ENCODE data around the gene CTIF. TPM values are rescaled to one million over a fixed set of nuclear protein-coding genes. Genes with fewer than 3 reads are reported as not detected.

CTIF gene
- total and polyA plus RNA-seq, 12 donors, result 20.5 to 159 (median 57.0) TPM

GRCh38 chr18:48555465-48555995 lies 16.7 kb downstream of the CTIF start:
- DNase-seq, result no peak
- TF ChIP-seq CTCF (IDR thresholded peaks at IDR 0.05) (no peak), POLR2A (IDR thresholded peaks at IDR 0.05) (no peak)
- H3K4me1 ChIP-seq (replicated peaks in 1 of 2), result no peaks in the 10 kb centered on the region
- no peaks in the 10 kb centered on the region for H3K27me3 ChIP-seq
- H3K27ac ChIP-seq, result no peak overlapping the region
- no peaks in the 10 kb centered on the region for H3K36me3 ChIP-seq (replicated peaks in 1 of 2)
- intact Hi-C loops (cut with DNase I), result no loop called here
- H3K4me3 ChIP-seq, result no peak overlapping the region
- no peaks in the 10 kb centered on the region for H3K9me3 ChIP-seq (replicated peaks in 1 of 3)

GRCh38 chr18:48557640-48558174 lies 18.9 kb downstream of the CTIF start:
- Histone ChIP-seq H3K27ac (no peak overlapping the region), H3K9me3 (replicated peaks in 1 of 3) (no peaks in the 10 kb centered on the region), H3K4me3 (no peak overlapping the region), H3K4me1 (replicated peaks in 1 of 2) (peaks cover 0 to 4% of the 10 kb centered on the region in 2 donors), H3K27me3 (no peaks in the 10 kb centered on the region), H3K36me3 (replicated peaks in 1 of 2) (no peaks in the 10 kb centered on the region)
- TF ChIP-seq CTCF (IDR thresholded peaks at IDR 0.05), result no peak
- TF ChIP-seq POLR2A (IDR thresholded peaks at IDR 0.05), result no peak
- WGBS, 4 donors, result 97 to 100% (median 99%) methylated on average over 2 of the region's 2 CpGs
- DNase-seq, result no peak
- intact Hi-C loops (cut with DNase I), result no loop called here

- no peaks in the 10 kb centered on the region for H3K27me3 ChIP-seq
- H3K27ac ChIP-seq, result no peak overlapping the region
- 64 to 70% (median 67%) methylated on average over 2 of the region's 2 CpGs for WGBS, 4 donors
- H3K9me3 ChIP-seq (replicated peaks in 1 of 3), result no peaks in the 10 kb centered on the region
- DNase-seq, result no peak
- no peaks in the 10 kb centered on the region for H3K36me3 ChIP-seq (replicated peaks in 1 of 2)
- H3K4me3 ChIP-seq, result no peak overlapping the region
- peaks cover 2 to 9% of the 10 kb centered on the region in 2 donors for H3K4me1 ChIP-seq (replicated peaks in 1 of 2)
- TF ChIP-seq CTCF (IDR thresholded peaks at IDR 0.05) (no peak), POLR2A (IDR thresholded peaks at IDR 0.05) (no peak)
- intact Hi-C loops (cut with DNase I), result no loop called here
Observed at GRCh38 chr18:48558248-48558647, 19.4 kb downstream of the CTIF start.

- peaks cover 5 to 19% of the 10 kb centered on the region in 2 donors for H3K4me1 ChIP-seq (replicated peaks in 1 of 2)
- intact Hi-C loops (cut with DNase I), result no loop called here
- 91 to 98% (median 96%) methylated on average over 7 of the region's 7 CpGs for WGBS, 4 donors
Observed at GRCh38 chr18:48560491-48560890, 21.7 kb downstream of the CTIF start.

More at GRCh38 chr18:48560491-48560890, 21.7 kb downstream of the CTIF start:
- no peak overlapping the region for H3K27ac ChIP-seq
- H3K9me3 ChIP-seq (replicated peaks in 1 of 3), result no peaks in the 10 kb centered on the region
- H3K27me3 ChIP-seq, result no peaks in the 10 kb centered on the region
- H3K36me3 ChIP-seq (replicated peaks in 1 of 2), result no peaks in the 10 kb centered on the region
- DNase-seq, result no peak
- no peak overlapping the region for H3K4me3 ChIP-seq
- TF ChIP-seq CTCF (IDR thresholded peaks at IDR 0.05), result no peak
- TF ChIP-seq POLR2A (IDR thresholded peaks at IDR 0.05), result no peak
